Measurements from ENCODE around the gene TMEM245.

TMEM245 gene

DNA sequence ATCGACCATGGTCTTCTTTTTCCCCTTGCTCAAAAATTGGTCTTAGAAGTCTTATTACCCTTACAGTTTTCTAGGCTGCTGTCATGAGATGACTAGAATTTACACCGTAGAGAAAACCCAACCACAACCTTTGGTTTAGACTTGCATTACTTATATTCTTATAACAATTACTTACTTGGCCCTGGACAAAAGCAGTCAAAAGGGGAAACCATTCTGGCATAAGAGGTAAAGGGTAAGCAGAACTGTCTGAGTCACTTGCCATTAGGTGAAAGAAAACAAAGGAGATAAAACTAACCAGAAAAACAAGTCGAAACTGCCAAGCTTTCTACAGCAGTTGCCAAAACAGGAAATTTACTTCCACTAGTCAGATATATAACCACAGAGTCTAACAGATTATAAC, 17.9 kb downstream of the TMEM245 start:
- no peak for DNase-seq (ENCODE audit: low spot score)
- no peak for TF ChIP-seq CTCF (IDR thresholded peaks at IDR 0.05)
- H3K4me3 ChIP-seq, result no peak overlapping the region
- peak overlapping the region in 1 of 2 donors; percentile 13 for H3K27ac ChIP-seq

DNA sequence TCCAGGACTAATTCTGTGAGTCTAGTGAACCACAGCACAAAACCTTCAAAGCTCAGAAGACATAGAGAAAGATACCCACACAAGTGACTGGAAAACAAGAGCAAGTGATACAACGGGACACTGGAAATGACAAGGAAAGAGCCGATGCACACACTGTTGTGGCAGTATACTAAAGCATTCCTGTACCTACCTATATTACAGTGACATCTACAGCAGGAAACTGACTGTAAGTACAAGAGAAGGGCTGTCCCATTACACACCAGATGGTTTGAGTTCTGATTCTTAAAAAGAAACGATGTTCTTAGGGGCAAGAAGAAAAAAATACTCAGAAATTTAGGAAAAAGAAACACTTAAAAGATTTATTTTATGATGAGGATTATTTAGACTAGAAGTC, 18.5 kb downstream of the TMEM245 start:
- DNase-seq (ENCODE audit: low spot score), result no peak
- Histone ChIP-seq H3K27ac (no peak overlapping the region), H3K4me3 (no peak overlapping the region)

DNA sequence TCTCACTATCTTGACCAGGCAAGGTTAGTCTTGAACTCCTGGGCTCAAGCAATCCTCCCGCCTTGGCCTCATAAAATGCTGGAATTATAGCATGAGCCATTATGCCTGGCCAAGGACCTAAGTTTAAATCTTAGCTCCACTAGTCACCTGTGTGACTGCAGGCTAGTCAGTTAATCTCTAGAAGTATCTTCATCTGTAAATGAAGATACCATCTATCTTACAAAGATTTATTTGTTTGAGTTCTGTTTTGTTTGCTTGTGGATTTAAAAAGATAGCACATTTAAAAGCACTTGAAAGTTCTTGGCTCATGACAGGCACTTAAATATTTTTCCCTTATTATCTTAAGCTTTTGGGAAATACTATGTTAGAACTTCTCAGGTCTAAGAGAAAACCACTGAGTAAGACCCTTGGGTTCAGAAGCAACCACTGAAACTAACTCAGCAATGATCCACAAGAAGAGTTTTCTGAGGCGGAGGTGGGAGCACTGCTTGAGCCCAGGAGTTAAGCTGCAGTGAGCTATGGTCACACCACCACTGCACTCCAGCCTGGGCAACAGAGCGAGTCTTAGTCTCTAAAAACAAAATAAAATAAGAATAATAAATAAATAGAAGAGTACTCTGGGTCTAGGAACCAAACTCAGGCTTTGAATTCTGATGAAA, 19.1 kb downstream of the TMEM245 start:
- Histone ChIP-seq H3K27ac (no peak overlapping the region), H3K4me3 (no peak overlapping the region)
- no peak for TF ChIP-seq CTCF (IDR thresholded peaks at IDR 0.05)
- DNase-seq (ENCODE audit: low spot score), result no peak

More for the DNA sequence above, 18.5 kb downstream of the TMEM245 start:
- TF ChIP-seq CTCF (IDR thresholded peaks at IDR 0.05), result no peak

GRCh38 chr9:109098960-109099308, 20.8 kb downstream of the TMEM245 start:
- TF ChIP-seq CTCF (IDR thresholded peaks at IDR 0.05), result no peak
- Histone ChIP-seq H3K4me3 (no peak overlapping the region), H3K27ac (peak overlapping the region; percentile 25 to 39)
- DNase-seq (ENCODE audit: low spot score), result no peak

GRCh38 chr9:109098171-109098959, 21.4 kb downstream of the TMEM245 start:
- no peak overlapping the region for H3K4me3 ChIP-seq
- no peak for DNase-seq (ENCODE audit: low spot score)
- no peak for TF ChIP-seq CTCF (IDR thresholded peaks at IDR 0.05)

GRCh38 chr9:109097146-109097545, 22.6 kb downstream of the TMEM245 start:
- H3K4me3 ChIP-seq, result no peak overlapping the region
- no peak for TF ChIP-seq CTCF (IDR thresholded peaks at IDR 0.05)
- no peak for DNase-seq (ENCODE audit: low spot score)
- peak overlapping the region; percentile 15 to 25 for H3K27ac ChIP-seq

More at GRCh38 chr9:109098171-109098959, 21.4 kb downstream of the TMEM245 start:
- peak overlapping the region; percentile 25 to 39 for H3K27ac ChIP-seq

GRCh38 chr9:109095321-109095720, 24.4 kb downstream of the TMEM245 start:
- DNase-seq (ENCODE audit: low spot score), result no peak
- Histone ChIP-seq H3K27ac (no peak overlapping the region), H3K4me3 (no peak overlapping the region)
- no peak for TF ChIP-seq CTCF (IDR thresholded peaks at IDR 0.05)
